Measurements from ENCODE around the gene LRRC47.

LRRC47 gene

GRCh38 chr1:3796215-3797061 lies at the start of gene LRRC47:
Gene LRRC47 (minus strand): TSS chr1:3796498. CDS start chr1:3796476, 22 bp downstream.
- Histone ChIP-seq H3K36me3 (replicated peaks) (no peaks in the 10 kb centered on the region; the same call in 1 of the 2 replicates), H3K4me3 (peak within 1 kb of the TSS; percentile 55), H3K9me3 (no peaks in the 10 kb centered on the region), H3K4me1 (peaks cover 27% of the 10 kb centered on the region), H3K27me3 (ENCODE audit: low read depth) (no peaks in the 10 kb centered on the region)
- in situ Hi-C loops (cut with MboI; ENCODE audit: low sequenced_read_pairs) = no loop called here
- peak; percentile 89 to 95 for DNase-seq (ENCODE audit: low spot score in 2 of 2)

GRCh38 chr1:3842912-3843311 lies 46.6 kb upstream of the LRRC47 start:
- Histone ChIP-seq H3K9me3 (no peaks in the 10 kb centered on the region), H3K4me1 (no peaks in the 10 kb centered on the region; the same call in 1 of the 2 replicates), H3K36me3 (replicated peaks) (peaks cover 11% of the 10 kb centered on the region), H3K27me3 (ENCODE audit: low read depth) (no peaks in the 10 kb centered on the region), H3K4me3 (no peak overlapping the region)
- in situ Hi-C loops (cut with MboI; ENCODE audit: low sequenced_read_pairs) = no loop called here
- DNase-seq (ENCODE audit: low spot score in 2 of 2) = no peak

- Histone ChIP-seq H3K4me1 (no peaks in the 10 kb centered on the region; the same call in 1 of the 2 replicates), H3K36me3 (replicated peaks) (peaks cover 8% of the 10 kb centered on the region), H3K27me3 (ENCODE audit: low read depth) (no peaks in the 10 kb centered on the region), H3K4me3 (no peak overlapping the region), H3K9me3 (no peaks in the 10 kb centered on the region)
- no peak for DNase-seq (ENCODE audit: low spot score in 2 of 2)
- in situ Hi-C loops (cut with MboI; ENCODE audit: low sequenced_read_pairs) = no loop called here
Measured at GRCh38 chr1:3841491-3841890, 45.2 kb upstream of the LRRC47 start.

- Histone ChIP-seq H3K4me3 (no peak overlapping the region), H3K9me3 (no peaks in the 10 kb centered on the region), H3K27me3 (ENCODE audit: low read depth) (no peaks in the 10 kb centered on the region), H3K36me3 (replicated peaks) (peaks cover 4% of the 10 kb centered on the region), H3K4me1 (no peaks in the 10 kb centered on the region)
- in situ Hi-C loops (cut with MboI; ENCODE audit: low sequenced_read_pairs) = no loop called here
- DNase-seq (ENCODE audit: low spot score in 2 of 2) = no peak
Measured at GRCh38 chr1:3838788-3839187, 42.5 kb upstream of the LRRC47 start.

- no peaks in the 10 kb centered on the region for H3K27me3 ChIP-seq (ENCODE audit: low read depth)
- in situ Hi-C loops (cut with MboI; ENCODE audit: low sequenced_read_pairs) = no loop called here
- H3K9me3 ChIP-seq = no peaks in the 10 kb centered on the region
- H3K36me3 ChIP-seq (replicated peaks) = peaks cover 7% of the 10 kb centered on the region
- DNase-seq (ENCODE audit: low spot score in 2 of 2) = no peak
- no peak overlapping the region for H3K4me3 ChIP-seq
- no peaks in the 10 kb centered on the region for H3K4me1 ChIP-seq
Measured at GRCh38 chr1:3837685-3838084, 41.4 kb upstream of the LRRC47 start.

GRCh38 chr1:3837200-3837599 lies 40.9 kb upstream of the LRRC47 start:
- Histone ChIP-seq H3K9me3 (no peaks in the 10 kb centered on the region), H3K27me3 (ENCODE audit: low read depth) (no peaks in the 10 kb centered on the region), H3K36me3 (replicated peaks) (peaks cover 3% of the 10 kb centered on the region), H3K4me1 (no peaks in the 10 kb centered on the region), H3K4me3 (no peak overlapping the region)
- no peak for DNase-seq (ENCODE audit: low spot score in 2 of 2)
- in situ Hi-C loops (cut with MboI; ENCODE audit: low sequenced_read_pairs) = no loop called here

GRCh38 chr1:3836421-3836820 lies 40.1 kb upstream of the LRRC47 start:
- peaks cover 7% of the 10 kb centered on the region for H3K36me3 ChIP-seq (replicated peaks)

GRCh38 chr1:3834701-3835100 lies 38.4 kb upstream of the LRRC47 start:
- H3K4me3 ChIP-seq = no peak overlapping the region
- DNase-seq (ENCODE audit: low spot score in 2 of 2) = no peak
- H3K36me3 ChIP-seq (replicated peaks) = peaks cover 11% of the 10 kb centered on the region
- H3K27me3 ChIP-seq (ENCODE audit: low read depth) = no peaks in the 10 kb centered on the region
- in situ Hi-C loops (cut with MboI; ENCODE audit: low sequenced_read_pairs) = no loop called here
- no peaks in the 10 kb centered on the region for H3K9me3 ChIP-seq
- H3K4me1 ChIP-seq = no peaks in the 10 kb centered on the region

More at GRCh38 chr1:3836421-3836820, 40.1 kb upstream of the LRRC47 start:
- no peak overlapping the region for H3K4me3 ChIP-seq
- in situ Hi-C loops (cut with MboI; ENCODE audit: low sequenced_read_pairs) = no loop called here
- H3K4me1 ChIP-seq = no peaks in the 10 kb centered on the region
- H3K27me3 ChIP-seq (ENCODE audit: low read depth) = no peaks in the 10 kb centered on the region
- no peak for DNase-seq (ENCODE audit: low spot score in 2 of 2)
- no peaks in the 10 kb centered on the region for H3K9me3 ChIP-seq

GRCh38 chr1:3831689-3832088 lies 35.4 kb upstream of the LRRC47 start:
- in situ Hi-C loops (cut with MboI; ENCODE audit: low sequenced_read_pairs) = no loop called here
- H3K36me3 ChIP-seq (replicated peaks) = peaks cover 26% of the 10 kb centered on the region
- no peaks in the 10 kb centered on the region for H3K27me3 ChIP-seq (ENCODE audit: low read depth)
- DNase-seq (ENCODE audit: low spot score in 2 of 2) = no peak
- H3K4me3 ChIP-seq = no peak overlapping the region
- H3K4me1 ChIP-seq = no peaks in the 10 kb centered on the region
- no peaks in the 10 kb centered on the region for H3K9me3 ChIP-seq

GRCh38 chr1:3828391-3828790 lies 32.1 kb upstream of the LRRC47 start:
- in situ Hi-C loops (cut with MboI; ENCODE audit: low sequenced_read_pairs) = no loop called here
- no peak for DNase-seq (ENCODE audit: low spot score in 2 of 2)
- H3K36me3 ChIP-seq (replicated peaks) = peaks cover 31% of the 10 kb centered on the region

GRCh38 chr1:3827813-3828307 lies 31.6 kb upstream of the LRRC47 start:
- no peaks in the 10 kb centered on the region for H3K27me3 ChIP-seq (ENCODE audit: low read depth)
- H3K4me3 ChIP-seq = no peak overlapping the region
- H3K9me3 ChIP-seq = no peaks in the 10 kb centered on the region
- H3K36me3 ChIP-seq (replicated peaks) = peaks cover 27% of the 10 kb centered on the region
- in situ Hi-C loops (cut with MboI; ENCODE audit: low sequenced_read_pairs) = no loop called here
- H3K4me1 ChIP-seq = no peaks in the 10 kb centered on the region
- no peak for DNase-seq (ENCODE audit: low spot score in 2 of 2)

More at GRCh38 chr1:3828391-3828790, 32.1 kb upstream of the LRRC47 start:
- Histone ChIP-seq H3K27me3 (ENCODE audit: low read depth) (no peaks in the 10 kb centered on the region), H3K9me3 (no peaks in the 10 kb centered on the region), H3K4me1 (no peaks in the 10 kb centered on the region), H3K4me3 (no peak overlapping the region)

GRCh38 chr1:3825356-3825755 lies 29.1 kb upstream of the LRRC47 start:
- Histone ChIP-seq H3K9me3 (no peaks in the 10 kb centered on the region), H3K4me1 (no peaks in the 10 kb centered on the region), H3K4me3 (no peak overlapping the region), H3K36me3 (replicated peaks) (peaks cover 28% of the 10 kb centered on the region), H3K27me3 (ENCODE audit: low read depth) (no peaks in the 10 kb centered on the region)
- in situ Hi-C loops (cut with MboI; ENCODE audit: low sequenced_read_pairs) = no loop called here
- no peak for DNase-seq (ENCODE audit: low spot score in 2 of 2)

GRCh38 chr1:3824650-3825049 lies 28.4 kb upstream of the LRRC47 start:
- no peaks in the 10 kb centered on the region for H3K27me3 ChIP-seq (ENCODE audit: low read depth)
- H3K4me1 ChIP-seq = no peaks in the 10 kb centered on the region
- in situ Hi-C loops (cut with MboI; ENCODE audit: low sequenced_read_pairs) = no loop called here
- no peak for DNase-seq (ENCODE audit: low spot score in 2 of 2)
- peaks cover 24% of the 10 kb centered on the region for H3K36me3 ChIP-seq (replicated peaks)
- H3K4me3 ChIP-seq = no peak overlapping the region
- no peaks in the 10 kb centered on the region for H3K9me3 ChIP-seq

- H3K27me3 ChIP-seq (ENCODE audit: low read depth) = no peaks in the 10 kb centered on the region
- H3K4me3 ChIP-seq = no peak overlapping the region
- no peaks in the 10 kb centered on the region for H3K9me3 ChIP-seq
- no peak for DNase-seq (ENCODE audit: low spot score in 2 of 2)
- peaks cover 9% of the 10 kb centered on the region for H3K36me3 ChIP-seq (replicated peaks)
- H3K4me1 ChIP-seq = no peaks in the 10 kb centered on the region
- in situ Hi-C loops (cut with MboI; ENCODE audit: low sequenced_read_pairs) = no loop called here
Measured at GRCh38 chr1:3822421-3822820, 26.1 kb upstream of the LRRC47 start.
